HG02870 (cell line): ENCODE results near the gene PDE8A.

ENCODE experiments used
- ATAC-seq: cut with Tn5 transposase; IDR thresholded peaks from one replicate; pipeline ENCODE4 v1.9.1; 2021; ENCODE audit warnings: mild to moderate bottlenecking, moderate library complexity; ENCODE audit not compliant: unreplicated experiment

The PDE8A gene

DNA sequence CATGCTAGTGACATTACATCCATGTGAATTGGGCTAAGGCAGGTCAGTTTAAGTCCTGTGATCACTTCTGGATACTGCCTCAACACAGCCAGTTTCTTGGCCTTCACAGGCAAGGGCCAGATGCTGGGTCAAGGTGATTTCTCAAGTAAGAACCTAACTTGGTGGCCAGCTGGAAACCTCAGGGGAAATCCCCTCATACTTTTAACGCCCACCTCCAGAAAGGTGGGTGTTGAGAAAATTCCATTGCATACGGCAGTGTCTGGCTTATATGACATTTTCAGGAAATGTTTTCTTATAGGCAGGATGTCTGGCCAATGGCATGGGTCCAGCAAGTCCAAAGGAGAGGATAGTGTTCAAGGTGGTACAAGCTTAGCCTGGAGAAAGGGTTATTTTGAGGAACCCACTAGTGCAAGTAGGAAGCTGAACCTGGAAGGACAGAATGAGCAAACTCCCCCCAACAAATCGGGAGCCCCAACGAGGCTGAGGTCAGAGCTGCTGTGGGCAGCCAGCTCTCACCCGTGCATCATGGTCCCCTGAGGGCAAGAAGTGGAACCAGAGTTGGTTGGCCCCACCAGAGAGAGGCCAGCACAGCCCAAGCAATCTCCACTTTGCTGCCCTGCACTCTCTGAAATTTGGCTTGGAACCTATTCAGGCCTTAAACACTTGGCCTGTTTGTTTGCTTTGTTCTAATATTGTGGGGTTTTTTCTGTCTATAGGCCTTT, 135.4 kb downstream of the PDE8A start:
- ATAC-seq = no peak

DNA sequence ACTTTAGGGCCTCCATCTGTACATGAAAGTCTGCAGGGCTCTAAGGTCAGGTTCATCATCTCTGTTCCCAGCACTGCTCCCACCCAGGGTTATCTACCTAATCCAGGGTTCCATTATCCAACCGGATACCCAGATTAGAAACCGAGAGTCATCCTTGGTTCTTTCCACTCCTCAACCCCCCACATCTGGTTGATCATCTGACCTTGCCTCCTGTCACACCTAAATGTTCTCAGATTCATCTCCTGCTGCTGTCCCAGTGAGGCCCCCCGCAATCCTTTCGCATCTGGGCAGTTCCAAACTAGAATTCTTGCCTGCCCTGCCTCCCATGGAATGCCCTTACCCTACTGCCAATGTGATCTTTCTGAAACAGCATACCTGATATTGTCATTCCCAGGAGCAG, 136.5 kb downstream of the PDE8A start:
- ATAC-seq = no peak

DNA sequence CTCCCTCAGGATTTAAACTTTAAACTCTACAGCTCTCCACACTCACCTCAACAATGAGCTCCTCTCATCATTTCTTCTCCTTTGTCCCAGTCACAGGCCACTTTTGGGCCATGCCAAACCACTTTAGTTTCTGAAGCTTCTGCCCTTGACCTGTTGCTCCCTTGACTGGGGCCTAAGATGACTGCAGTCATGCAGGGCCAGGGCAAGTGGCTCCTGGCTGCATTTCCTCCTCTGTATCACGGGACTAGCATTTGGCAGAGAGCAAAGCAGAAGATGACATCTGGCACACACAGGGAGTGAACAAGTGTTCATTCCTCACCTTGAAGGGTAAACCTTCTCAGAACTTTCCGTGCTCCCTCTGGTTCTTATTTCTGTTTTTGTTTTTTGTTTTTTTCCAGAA, 136.9 kb downstream of the PDE8A start:
- no peak for ATAC-seq

DNA sequence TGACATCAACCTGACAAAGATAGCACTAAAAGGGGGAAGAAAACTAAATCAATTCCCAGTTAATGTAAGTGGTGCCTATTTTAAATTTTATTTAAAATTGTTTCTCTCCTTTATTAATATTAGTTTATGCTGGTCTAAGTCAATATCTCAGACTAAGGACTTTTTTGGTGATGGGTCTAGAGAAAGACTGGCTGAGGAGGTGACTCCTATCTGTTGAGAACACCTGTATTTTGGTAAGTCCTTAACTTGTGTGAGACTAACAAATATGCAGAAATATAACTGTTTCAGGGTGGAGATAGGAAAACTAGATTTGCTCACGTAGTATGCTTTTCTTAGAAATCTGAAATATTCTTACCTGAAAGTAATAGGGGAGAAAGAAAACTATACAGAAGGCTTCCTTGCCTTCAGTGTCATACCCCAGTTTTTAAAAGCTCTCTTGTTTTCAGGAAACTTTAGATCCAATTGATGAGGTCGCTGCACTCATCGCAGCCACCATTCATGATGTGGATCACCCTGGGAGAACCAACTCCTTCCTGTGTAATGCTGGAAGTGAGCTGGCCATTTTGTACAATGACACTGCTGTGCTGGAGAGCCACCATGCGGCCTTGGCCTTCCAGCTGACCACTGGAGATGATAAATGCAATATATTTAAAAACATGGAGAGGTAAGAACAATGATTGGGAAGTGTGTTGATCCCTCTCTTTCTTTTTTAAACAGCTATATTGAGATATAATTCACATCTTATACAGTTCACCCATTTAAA, 138.9 kb downstream of the PDE8A start:
- ATAC-seq = no peak

DNA sequence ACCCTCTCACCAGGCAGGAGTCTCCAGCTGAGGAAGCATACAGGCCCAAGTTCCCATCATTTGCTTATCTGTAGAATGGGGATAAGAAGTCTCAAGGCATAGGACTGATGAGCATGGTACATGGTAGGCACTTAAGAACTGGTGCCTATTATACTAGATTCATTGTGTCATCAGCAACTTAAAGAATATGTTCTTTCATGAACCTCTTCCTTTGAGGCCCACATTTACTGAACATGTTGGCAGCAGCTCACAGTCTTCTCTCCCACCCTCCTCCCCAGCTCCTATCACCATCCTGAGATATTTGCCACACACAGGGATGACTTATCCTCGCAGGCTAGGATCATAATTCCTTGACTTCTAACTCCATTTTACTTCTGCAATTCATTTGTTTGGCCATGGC, 142.5 kb downstream of the PDE8A start:
- no peak for ATAC-seq

DNA sequence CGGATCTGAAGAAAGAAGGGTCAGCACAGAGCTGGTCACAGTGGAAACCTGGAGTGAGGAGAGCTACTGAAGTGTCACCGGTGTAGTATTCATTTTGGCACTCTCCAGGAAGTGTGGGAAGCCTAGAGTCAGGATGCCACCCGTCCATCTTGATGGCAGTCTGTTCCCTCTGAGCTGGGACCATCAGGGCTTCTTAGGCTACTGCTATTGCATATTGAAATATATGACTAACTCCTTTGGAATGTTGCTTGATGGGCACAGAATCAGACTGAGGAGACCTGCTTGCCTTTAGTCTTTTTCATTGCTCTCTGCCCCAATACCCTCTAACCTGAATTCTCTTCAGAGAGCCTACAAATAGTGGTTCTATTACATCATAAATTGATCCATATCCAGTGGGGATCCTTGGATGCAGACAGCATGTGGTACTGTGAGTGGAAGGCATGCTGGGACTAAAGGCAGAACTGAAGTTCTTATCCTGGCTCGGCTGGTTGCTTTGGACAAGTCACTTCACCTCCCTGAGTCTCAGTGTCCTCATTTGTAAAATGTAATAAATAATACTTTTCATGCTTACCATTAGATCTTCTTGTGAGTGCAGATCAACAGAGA, 143.5 kb downstream of the PDE8A start:
- no peak for ATAC-seq

DNA sequence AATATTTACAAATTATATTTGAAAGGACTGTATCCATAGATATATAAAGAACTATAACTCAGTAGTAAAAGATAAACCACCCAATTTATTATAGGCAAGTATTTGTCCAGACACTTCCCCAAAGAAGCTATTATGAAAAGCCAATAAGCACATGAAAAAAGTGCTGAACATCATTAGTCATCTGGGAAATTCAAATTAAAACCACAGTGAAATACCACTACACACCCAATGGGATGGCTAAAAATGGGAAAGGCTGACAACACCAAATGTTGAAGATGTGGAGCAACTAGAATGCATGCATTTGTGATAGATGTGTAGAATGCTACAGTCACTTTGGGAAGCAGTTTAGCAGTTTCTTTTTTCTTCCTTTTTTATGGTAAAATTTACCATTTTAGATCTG, 147.0 kb downstream of the PDE8A start:
- ATAC-seq = no peak

DNA sequence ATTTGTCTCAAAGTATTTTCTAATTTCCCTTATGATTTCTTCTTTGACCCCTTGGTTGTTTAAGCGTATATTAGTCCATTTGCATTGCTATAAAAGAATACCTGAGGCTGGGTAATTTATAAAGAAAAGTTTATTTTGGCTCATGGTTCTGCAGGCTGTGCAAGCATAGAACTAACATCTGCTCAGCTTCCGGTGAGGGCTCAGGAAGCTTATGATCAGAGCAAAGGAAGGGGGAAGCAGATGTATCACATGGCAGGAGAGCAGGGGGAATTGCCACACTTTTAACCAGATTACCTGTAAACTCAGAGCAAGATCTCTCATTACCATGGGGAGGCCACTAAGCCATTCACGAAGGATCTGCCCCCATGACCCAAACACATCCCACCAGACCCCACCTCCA, 148.2 kb downstream of the PDE8A start:
- ATAC-seq = no peak

DNA sequence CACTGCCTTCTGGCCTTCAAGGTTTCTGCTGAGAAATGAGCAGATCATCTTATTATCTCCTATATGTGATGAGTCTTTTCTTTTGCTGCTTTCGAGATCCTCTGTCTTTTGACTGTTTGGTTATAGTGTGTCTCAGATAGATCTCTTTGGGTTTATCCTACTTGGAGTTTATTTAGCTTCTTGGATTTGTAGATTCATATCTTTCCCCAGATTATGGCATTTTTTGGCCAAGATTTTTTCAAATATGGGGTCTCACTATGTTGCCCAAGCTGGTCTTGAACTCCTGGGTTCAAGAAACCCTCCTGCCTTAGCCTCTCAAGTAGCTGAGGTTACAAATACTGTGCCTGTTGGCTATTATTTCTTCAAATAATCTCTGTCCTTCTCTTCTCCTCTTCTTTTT, 150.3 kb downstream of the PDE8A start:
- no peak for ATAC-seq

DNA sequence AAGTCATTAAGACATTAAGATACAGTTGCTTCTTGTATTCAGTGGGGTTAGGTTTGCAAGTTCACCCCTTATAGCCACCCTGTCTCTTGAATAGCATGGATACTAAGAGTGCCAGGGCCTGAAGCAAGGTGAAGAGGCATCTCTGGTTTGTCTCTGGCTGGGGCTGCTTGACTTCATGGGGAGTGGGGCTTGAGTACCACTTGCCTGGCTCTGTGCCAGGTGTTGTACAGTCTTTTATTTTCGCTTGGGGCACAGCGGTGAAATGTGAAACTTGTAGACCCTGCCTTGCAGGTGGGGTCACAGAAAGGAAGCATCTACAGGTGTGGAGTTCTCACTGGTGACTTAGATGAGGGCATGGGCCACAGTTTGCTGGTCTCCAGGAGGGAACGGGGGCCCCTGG, 152.1 kb downstream of the PDE8A start:
- no peak for ATAC-seq

DNA sequence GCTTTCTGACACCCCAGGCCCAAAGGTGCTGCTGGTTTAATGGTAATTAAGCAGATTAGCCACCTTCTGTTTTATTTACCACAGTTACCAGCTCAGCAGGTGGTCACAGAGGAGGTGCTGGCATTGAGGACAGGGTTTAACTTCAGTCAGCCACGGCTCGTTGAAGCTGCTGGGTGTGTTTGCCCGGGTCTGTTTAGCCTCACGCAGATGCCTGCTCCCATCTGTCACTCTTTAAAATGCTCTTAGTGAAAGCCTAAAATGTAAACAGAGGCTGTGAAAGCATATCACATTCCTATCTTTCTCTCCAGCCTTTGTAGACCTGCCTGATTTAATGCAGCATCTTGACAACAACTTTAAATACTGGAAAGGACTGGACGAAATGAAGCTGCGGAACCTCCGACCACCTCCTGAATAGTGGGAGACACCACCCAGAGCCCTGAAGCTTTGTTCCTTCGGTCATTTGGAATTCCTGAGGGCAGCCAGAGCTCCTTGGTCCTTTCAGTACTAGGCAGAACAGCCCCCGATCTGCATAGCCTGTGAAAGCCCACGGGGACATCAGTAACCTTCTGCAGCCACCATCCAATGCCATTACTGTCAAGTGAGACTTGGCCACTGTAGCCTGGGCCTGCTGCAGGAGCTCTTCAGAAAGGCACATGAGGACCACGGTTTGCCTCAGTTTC, 156.0 kb downstream of the PDE8A start:
- ATAC-seq = no peak

DNA sequence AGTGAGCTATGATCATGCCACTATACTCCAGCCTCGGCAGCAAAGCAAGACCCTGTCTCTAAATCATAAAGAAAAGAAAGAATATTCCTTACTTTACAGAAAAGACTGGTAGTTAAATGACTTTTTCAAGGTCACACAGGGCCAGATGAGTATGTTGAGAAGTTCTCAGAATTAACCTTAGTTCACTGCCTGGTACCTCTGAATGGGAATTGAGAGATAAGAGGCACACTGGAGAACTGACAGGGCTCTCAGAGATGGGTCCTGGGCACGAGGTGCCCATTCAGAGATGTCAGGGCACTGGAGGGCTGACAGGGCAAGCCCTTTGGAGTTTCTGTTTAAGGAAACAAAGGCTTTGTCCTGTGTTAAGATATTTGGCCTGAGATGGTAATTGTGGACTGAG, 157.7 kb downstream of the PDE8A start:
- ATAC-seq = no peak

DNA sequence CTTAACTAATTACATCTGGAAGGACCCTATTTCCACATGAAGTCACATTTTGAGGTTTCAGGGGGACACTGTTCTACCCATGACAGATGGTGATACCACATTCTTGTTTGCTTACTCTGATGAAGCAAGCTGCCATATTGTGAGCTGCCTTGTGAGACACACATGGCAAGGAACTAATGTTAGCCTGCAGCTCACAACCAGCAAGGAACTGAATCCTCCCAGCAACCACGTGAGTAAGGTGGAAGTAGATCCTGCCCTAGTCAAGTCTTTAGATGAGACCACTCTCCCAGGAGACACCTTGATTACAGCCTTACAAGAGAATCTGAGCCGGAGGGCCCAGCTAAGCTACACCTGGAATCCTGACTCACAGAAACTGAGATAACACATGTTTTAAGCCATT, 160.1 kb downstream of the PDE8A start:
- ATAC-seq = no peak

DNA sequence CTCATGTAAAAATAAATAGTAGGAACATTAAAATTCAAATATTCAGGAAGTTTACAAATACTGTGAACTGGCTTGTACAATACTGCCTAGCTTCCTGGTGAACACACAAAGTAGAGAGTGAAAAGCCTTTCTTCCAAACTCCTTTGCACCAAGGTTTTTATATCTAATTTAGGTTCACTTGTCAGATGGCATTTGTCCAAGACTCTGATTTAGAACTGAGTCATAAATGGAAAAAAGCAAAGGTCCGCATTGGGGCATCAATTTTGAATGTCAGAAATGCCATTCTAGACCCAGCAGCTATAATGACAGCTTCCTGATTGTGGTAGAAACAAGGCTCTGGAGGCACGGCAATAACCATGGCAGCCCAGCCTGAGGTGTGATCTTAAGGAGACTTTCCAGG, 160.7 kb downstream of the PDE8A start:
- no peak for ATAC-seq

DNA sequence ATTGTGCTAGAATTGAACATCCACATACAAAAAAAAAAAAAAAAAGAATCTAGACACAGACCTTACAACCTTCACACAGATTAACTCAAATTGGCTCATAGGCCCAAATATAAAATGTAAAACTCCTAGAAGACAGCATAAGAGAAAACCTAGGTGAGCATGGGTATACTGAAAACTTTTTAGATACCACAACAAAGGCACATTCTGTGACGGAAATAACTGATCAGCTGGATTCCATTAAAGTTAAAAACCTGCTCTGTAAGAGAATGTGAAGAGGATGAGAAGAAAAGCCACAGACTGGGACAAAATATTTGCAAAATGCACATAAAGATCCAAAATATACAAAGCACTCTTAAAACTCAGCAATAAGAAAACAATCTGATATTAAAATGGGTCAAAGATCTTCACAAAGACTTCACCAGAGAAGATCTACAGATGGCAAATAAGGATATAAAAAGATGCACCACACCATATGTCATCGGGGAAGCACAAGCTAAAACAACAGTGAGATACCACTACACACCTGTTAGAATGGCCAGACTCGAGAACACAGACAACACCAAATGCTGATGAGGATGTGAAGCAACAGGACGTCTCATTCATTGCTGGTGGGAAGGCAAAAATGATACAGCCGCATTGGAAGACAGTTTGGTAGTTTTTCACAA, 167.9 kb downstream of the PDE8A start:
- no peak for ATAC-seq

DNA sequence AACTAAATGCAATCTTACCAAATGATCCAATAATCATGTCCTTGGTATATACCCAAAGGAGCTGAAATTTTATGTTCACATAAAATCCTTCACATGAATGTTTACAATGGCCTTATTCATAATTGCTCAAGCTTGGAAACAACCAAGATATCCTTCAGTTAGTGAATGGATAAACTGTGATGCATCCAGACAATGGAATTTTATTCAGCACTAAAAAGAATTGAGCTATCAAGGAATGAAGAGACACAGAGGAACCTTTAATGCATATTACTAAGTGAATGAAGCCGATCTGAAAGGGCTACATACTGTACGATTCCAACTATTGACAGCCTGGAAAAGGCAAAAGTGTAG, 168.4 kb downstream of the PDE8A start:
- ATAC-seq = no peak

DNA sequence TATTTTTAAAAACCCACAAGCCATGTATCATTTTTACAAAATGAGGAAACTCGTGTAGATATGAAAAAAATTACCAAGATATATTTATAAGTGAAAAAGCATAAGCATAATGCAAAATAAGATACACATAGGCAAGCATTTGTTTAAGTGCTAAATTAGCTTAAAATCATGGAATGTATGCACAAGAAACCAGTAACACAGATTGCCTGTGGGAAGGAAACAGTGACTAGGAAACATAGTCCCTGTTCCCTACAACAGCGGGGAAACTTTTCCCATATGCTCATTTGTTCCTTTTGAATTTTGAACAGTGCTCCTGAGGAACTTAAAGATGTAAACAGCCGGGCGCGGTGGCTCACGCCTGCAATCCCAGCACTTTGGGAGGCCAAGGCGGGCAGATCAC, 169.5 kb downstream of the PDE8A start:
- ATAC-seq = no peak

DNA sequence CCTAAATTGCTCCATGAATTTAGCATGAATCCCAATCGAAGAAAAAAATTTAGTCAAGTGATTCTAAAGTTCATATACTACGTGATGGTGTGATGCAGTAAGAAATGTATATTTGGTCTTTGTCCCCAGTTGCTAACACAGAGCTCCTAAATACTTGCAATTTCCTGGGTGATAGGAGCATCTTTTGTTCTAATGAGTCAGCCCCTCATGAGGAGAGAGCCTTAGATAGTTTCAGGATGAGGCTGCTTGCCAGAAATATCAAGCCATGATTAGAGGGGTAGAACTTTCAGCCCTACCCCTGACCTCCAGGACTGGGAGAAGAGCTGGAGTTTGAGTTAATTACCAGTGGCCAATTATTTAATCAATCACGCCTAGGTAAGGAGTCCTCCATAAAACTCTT, 170.2 kb downstream of the PDE8A start:
- no peak for ATAC-seq

DNA sequence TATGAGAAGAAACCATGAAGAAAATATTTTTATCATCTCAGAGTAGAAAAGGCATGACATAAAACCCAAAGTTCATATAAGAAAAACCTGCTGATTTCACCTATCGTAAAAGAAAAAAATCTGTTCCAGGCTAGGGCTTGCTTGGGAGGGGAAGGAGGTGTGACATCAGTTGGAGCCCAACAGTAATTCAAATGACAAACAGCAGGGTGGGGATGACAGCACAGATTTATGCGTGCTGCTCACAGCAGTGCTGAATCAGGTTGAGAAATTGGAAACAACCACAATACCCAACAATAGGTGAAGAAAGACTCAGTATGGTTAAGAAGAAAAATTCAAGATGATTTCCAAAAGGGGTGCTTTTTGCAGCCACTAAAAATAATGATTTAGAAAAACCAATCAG, 172.4 kb downstream of the PDE8A start:
- ATAC-seq = no peak

DNA sequence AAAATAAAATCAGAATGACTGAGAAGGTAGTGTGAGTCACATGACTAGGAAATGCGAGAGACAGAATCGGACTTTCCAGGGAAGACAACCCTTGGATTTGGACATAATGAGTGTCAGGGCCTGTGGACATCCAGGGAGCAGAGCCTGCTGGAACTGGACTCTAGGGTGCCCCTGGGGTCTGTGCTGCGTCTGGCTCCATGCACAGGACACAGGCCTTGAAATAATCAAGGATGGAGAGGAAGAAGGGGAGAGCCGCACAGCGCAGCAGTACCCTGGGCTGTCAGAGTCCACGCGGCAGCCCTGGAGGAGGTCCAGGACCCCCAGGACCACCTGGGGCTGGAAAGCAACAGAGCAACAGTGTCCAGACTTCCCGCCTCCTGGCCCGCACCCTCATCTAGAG, 173.7 kb downstream of the PDE8A start:
- ATAC-seq = no peak

DNA sequence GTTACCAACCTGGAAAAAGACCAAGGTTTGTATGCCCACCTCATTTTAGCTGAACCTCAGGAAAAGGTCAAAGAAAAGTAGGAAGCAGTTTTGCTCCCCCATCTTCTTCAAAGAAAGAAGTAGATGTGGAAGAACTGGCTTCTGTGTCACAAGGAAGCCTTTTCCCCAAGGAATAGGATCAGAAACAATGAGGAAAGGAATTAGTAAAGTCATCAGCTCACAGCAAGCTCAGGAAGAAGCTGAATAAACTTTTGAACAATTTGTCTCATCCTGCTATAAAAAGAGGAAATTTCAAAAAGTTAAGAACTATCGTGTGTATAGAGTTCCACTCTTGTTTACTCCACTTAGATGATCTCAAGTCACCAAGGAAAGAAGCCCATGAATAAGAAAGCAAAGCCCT, 174.2 kb downstream of the PDE8A start:
- no peak for ATAC-seq
